Body of pancreas (tissue), 4 donors: ENCODE measurements around the gene TPPP.

Source experiments
- CTCF ChIP-seq, 7 experiments: fragments of 450-650 bp in 4 of 7; fragments of 200-600 bp in 3 of 7; sonication (generic) in 3 of 7; IDR thresholded peaks; one replicate each; pipeline ENCODE4 v1.5.1; 2016 to 2019; ENCODE audit warnings: antibody characterized with exemption in 7 of 7
- POLR2A ChIP-seq, 3 donors: fragments of 450-650 bp; IDR thresholded peaks; one replicate each; pipeline ENCODE4 v1.6.1; 2016; ENCODE audit warnings: antibody characterized with exemption in 3 of 3, mild to moderate bottlenecking in 2 of 3

GRCh38 chr5:659496-660263 lies 33.5 kb downstream of the TPPP start:
- TF ChIP-seq CTCF (IDR thresholded peaks at IDR 0.05) (no peak), POLR2A (IDR thresholded peaks at IDR 0.05) (no peak)
